Renal cortex interstitium (tissue), 15 donors: ENCODE data around the gene PIWIL1. TPM values are rescaled to one million over a fixed set of nuclear protein-coding genes. Genes with fewer than 3 reads are reported as not detected.

Experiments
- DNase-seq, 11 donors: peaks; one replicate each; pipeline ENCODE4 v3.0.0-alpha.2; 2013; ENCODE audit warnings: low read depth in 9 of 11, low spot score in 4 of 11; ENCODE audit errors: extremely low read depth in 1 of 11
- long read RNA-seq, 16 experiments: transcript quantifications; one replicate each; lab custom pipeline, GENCODE V29; 2026
- polyA plus RNA-seq, 3 donors: library from polyadenylated mRNA; unstranded; fragments of 120-200 nt; gene quantifications; one replicate each; pipeline ENCODE4 v1.2.1, GENCODE V29; 2013; ENCODE audit not compliant: insufficient read length in 3 of 3

The PIWIL1 gene
- under 1 TPM; 0.43 to 0.59 (median 0.54) TPM for polyA plus RNA-seq
- long read RNA-seq, donor 1, result 0 reads
- long read RNA-seq, donor 2, result 0 reads
- long read RNA-seq, donor 3, result 0 reads
- long read RNA-seq, donor 4, result 0 reads
- long read RNA-seq, donor 5, result 0 reads
- long read RNA-seq, donor 6, result 0 reads
- long read RNA-seq, donor 7, result 0 reads
- long read RNA-seq, donor 8, result 0 reads
- long read RNA-seq, donor 9, result 0 reads
- long read RNA-seq, donor 10, result 0 reads
- long read RNA-seq, donor 11, result 0 reads
- long read RNA-seq, donor 12, result 0 reads
- long read RNA-seq, donor 13, result 0 reads
- long read RNA-seq, donor 14, result 0 reads
- long read RNA-seq, donor 15, result 0 reads
- long read RNA-seq, donor 16, result 0 reads

- no peak for DNase-seq
Measured at GRCh38 chr12:130337488-130338303, at the start of gene PIWIL1. Gene PIWIL1, plus strand, starts transcription at chr12:130337887. Its CDS starts 4,705 bp downstream, at chr12:130342592.

GRCh38 chr12:130288206-130288605, 49.5 kb upstream of the PIWIL1 start:
- no peak for DNase-seq

GRCh38 chr12:130288691-130289090, 49.0 kb upstream of the PIWIL1 start:
- DNase-seq, result no peak

- no peak for DNase-seq
Measured at GRCh38 chr12:130290114-130290513, 47.6 kb upstream of the PIWIL1 start.

- no peak for DNase-seq
Measured at GRCh38 chr12:130298322-130299021, 39.2 kb upstream of the PIWIL1 start.

- no peak for DNase-seq
Measured at GRCh38 chr12:130299574-130299973, 38.1 kb upstream of the PIWIL1 start.

GRCh38 chr12:130300090-130300489, 37.6 kb upstream of the PIWIL1 start:
- DNase-seq, result no peak

- no peak for DNase-seq
Measured at GRCh38 chr12:130300737-130301535, 36.8 kb upstream of the PIWIL1 start.

- DNase-seq, result no peak
Measured at GRCh38 chr12:130301559-130301958, 36.1 kb upstream of the PIWIL1 start.

- DNase-seq, result no peak
Measured at GRCh38 chr12:130303781-130304180, 33.9 kb upstream of the PIWIL1 start.

GRCh38 chr12:130307859-130308258, 29.8 kb upstream of the PIWIL1 start:
- DNase-seq, result no peak

- DNase-seq, result no peak
Measured at GRCh38 chr12:130308393-130308792, 29.3 kb upstream of the PIWIL1 start.

- no peak for DNase-seq
Measured at GRCh38 chr12:130316251-130316650, 21.4 kb upstream of the PIWIL1 start.

- DNase-seq, result no peak
Measured at GRCh38 chr12:130320536-130320935, 17.2 kb upstream of the PIWIL1 start.

- DNase-seq, result no peak
Measured at GRCh38 chr12:130322263-130322662, 15.4 kb upstream of the PIWIL1 start.

- no peak for DNase-seq
Measured at GRCh38 chr12:130330685-130331084, 7.0 kb upstream of the PIWIL1 start.

- DNase-seq, result no peak
Measured at GRCh38 chr12:130331146-130331545, 6.5 kb upstream of the PIWIL1 start.

GRCh38 chr12:130333341-130333740, 4.3 kb upstream of the PIWIL1 start:
- DNase-seq, result no peak

GRCh38 chr12:130334399-130334798, 3.3 kb upstream of the PIWIL1 start:
- no peak for DNase-seq
